Lower lobe of right lung (tissue), 2 donors: Measurements from ENCODE around the gene CTNNBL1. TPM values are rescaled to one million over a fixed set of nuclear protein-coding genes. Genes with fewer than 3 reads are reported as not detected.

Experiments
- ATAC-seq, 2 donors: fragments of 200-7000 bp; cut with Tn5 transposase; one replicate each; pipeline ENCODE4 v1.9.1; 2020 to 2022; ENCODE audit warnings: mild to moderate bottlenecking in 2 of 2, moderate library complexity in 2 of 2
- DNase-seq: peaks from one replicate; pipeline ENCODE4 v3.0.0-alpha.2; 2020
- H3K27ac ChIP-seq: fragments of 200-600 bp; one replicate; pipeline ENCODE4 v1.8.0; 2022
- H3K27me3 ChIP-seq: fragments of 200-600 bp; one replicate; pipeline ENCODE4 v1.8.0; 2022; ENCODE audit warnings: low read depth
- H3K36me3 ChIP-seq: fragments of 200-600 bp; one replicate; pipeline ENCODE4 v1.8.0; 2022; ENCODE audit warnings: mild to moderate bottlenecking
- H3K4me1 ChIP-seq: fragments of 200-600 bp; one replicate; pipeline ENCODE4 v1.8.0; 2022
- H3K4me3 ChIP-seq: fragments of 200-600 bp; one replicate; pipeline ENCODE4 v1.8.0; 2022; ENCODE audit warnings: mild to moderate bottlenecking
- H3K9me3 ChIP-seq: fragments of 200-600 bp; one replicate; pipeline ENCODE4 v1.8.0; 2022
- intact Hi-C: fragments of 100-400 bp; cut with DNase I; formaldehyde crosslinking; loops from one replicate; pipeline ENCODE4 v1.11.0; 2022
- total RNA-seq: library from RNA; stranded (reverse); fragmentation: NEBNext Ultra II Directional; extraction: Animal tissue kit (Norgen Biotek cat#: 25700); gene quantifications from one replicate; pipeline ENCODE4 v1.2.1, GENCODE V29; 2021
- TF ChIP-seq, protein P1 (sequence below): fragments of 200-600 bp; IDR thresholded peaks from one replicate; pipeline ENCODE4 v1.8.0; 2022; ENCODE audit warnings: antibody characterized with exemption, mild to moderate bottlenecking
- donor health status: DM: no; HTN: yes; CAD: no; lungs with severe emphysema.

CTNNBL1 gene
- total RNA-seq, 1 donor from 2014 or later: 52.3 TPM

DNA sequence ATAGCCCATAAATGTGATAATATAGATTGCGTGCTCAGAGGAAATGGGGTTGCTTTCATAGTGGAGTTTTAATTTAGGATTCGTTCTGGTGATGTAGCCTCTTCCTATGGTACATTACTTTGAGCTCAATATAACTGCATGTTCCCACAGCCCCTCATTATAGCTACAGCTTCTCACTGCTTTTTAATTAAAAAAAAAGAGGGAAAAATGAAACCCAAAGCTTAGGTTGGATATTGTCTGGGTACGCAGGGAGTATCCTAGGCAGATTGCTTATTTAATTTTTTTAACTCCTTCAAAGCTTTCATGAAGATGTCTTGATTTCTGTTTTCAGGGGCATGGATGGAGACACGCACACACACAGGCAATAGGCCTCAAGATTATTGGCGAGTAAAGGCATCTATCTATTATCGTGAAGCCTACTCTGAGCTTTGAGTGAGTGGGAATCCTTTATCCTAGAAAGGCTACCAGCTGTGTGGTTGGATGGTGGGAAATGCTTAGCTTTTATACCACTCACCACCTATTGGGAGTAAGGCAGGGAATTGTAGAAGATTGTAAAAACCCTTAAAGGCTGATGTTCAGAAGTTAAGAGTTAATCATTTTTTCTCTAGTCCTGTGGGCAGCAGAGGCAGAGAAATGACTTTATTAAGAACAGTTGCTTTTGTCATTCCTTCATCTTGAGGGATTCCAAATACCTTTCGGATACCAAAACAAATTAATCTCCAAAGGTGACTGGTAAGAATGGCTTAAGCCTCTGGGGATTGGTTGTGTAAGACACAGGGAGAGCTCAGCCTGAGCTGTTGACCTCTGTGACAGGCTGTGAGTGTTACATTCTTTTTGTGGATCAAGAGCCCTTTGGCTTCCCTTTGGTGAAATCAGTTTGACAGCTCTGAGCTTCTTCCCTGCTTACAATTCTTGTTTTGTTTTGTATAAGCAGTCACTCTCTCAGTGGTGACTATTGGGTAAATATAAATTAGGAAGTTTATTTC is 33.4 kb downstream of the CTNNBL1 start:
- peak; percentile 82 to 86 for ATAC-seq
- intact Hi-C loops: no loop called here
- TF ChIP-seq, protein P1, sequence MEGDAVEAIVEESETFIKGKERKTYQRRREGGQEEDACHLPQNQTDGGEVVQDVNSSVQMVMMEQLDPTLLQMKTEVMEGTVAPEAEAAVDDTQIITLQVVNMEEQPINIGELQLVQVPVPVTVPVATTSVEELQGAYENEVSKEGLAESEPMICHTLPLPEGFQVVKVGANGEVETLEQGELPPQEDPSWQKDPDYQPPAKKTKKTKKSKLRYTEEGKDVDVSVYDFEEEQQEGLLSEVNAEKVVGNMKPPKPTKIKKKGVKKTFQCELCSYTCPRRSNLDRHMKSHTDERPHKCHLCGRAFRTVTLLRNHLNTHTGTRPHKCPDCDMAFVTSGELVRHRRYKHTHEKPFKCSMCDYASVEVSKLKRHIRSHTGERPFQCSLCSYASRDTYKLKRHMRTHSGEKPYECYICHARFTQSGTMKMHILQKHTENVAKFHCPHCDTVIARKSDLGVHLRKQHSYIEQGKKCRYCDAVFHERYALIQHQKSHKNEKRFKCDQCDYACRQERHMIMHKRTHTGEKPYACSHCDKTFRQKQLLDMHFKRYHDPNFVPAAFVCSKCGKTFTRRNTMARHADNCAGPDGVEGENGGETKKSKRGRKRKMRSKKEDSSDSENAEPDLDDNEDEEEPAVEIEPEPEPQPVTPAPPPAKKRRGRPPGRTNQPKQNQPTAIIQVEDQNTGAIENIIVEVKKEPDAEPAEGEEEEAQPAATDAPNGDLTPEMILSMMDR: no peak
- Histone ChIP-seq H3K4me1 (peaks cover 18% of the 10 kb centered on the region), H3K4me3 (no peak overlapping the region), H3K9me3 (no peaks in the 10 kb centered on the region), H3K27ac (no peak overlapping the region), H3K36me3 (no peaks in the 10 kb centered on the region), H3K27me3 (no peaks in the 10 kb centered on the region)
- no peak for DNase-seq

DNA sequence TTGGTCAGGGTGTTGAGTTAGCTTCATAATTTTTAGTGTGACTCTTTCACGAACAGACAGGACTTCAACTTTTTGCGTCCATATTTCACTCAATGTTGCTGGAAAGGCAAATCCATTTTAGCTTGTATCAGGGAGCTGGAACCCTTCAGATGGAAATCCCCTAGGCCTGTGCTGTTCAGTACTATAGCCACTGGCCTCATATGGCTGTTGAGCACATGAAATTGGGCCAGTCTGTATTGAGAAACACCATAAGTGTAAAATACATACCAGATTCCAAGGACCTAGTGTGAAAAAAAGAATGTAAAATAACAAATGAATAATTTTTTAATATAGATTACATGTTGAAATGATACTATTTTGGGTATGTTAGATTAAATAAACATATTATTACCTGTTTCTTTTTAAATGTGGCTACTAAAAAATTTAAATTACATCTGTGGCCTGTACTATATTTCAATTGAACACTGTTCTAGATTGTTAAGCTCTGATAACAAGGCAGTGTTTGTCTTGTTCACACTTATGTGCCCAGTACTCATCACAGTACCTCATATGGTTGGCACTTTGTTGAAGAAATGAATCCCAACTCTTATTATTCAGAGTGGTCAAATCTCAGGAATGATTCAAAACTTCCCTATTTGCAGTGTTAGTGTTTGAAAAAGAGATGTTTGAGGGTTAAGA is 34.3 kb downstream of the CTNNBL1 start:
- Histone ChIP-seq H3K4me3 (no peak overlapping the region), H3K27ac (no peak overlapping the region), H3K36me3 (peaks cover 5% of the 10 kb centered on the region), H3K27me3 (no peaks in the 10 kb centered on the region), H3K9me3 (no peaks in the 10 kb centered on the region), H3K4me1 (peaks cover 18% of the 10 kb centered on the region)
- TF ChIP-seq, protein P1: no peak
- intact Hi-C loops: no loop called here
- ATAC-seq (peak; percentile 55 to 57), DNase-seq (no peak)

DNA sequence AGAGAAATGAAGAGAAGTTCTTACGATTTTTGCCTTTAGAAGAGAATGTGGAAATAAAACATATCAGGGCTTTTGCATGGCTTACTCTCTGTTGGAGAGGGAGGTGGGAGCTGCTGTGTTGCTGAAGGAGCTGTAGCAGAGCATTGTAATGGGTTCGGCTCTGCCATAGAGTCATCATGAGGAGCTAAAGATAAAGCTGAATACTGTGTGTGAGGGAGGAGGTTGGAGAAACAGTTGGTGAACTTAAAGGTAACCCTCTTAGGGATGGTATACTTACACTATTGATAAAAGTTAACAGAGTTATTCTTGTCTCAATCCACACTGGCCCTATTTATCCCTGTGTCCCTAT is 34.8 kb downstream of the CTNNBL1 start:
- peaks cover 10% of the 10 kb centered on the region for H3K36me3 ChIP-seq
- TF ChIP-seq, protein P1: no peak
- H3K9me3 ChIP-seq: no peaks in the 10 kb centered on the region
- peak in 1 of 2 donors; percentile 12 for ATAC-seq
- intact Hi-C loops: no loop called here
- no peak for DNase-seq
- H3K27ac ChIP-seq: no peak overlapping the region
- no peak overlapping the region for H3K4me3 ChIP-seq
- no peaks in the 10 kb centered on the region for H3K27me3 ChIP-seq
- peaks cover 18% of the 10 kb centered on the region for H3K4me1 ChIP-seq

DNA sequence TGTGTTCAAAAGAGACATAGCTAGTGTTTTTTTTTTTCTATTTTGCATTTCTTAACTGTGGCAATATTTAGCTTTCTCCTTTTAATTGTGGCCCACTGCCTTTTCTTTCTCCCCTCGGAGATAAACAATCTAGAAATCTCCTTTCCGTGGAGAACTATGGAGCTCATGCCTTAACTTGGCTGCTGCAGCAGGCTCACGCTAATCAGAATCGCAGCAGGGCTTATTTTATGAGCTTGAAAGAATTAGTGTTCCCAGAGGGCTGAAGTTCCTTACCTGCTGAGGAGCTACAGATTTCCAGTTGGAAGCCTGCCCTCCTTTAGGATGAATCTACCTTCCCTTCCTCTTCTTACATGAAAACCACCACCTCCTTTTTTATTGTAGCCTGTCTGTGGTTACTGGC is 35.6 kb downstream of the CTNNBL1 start:
- Histone ChIP-seq H3K4me3 (no peak overlapping the region), H3K9me3 (no peaks in the 10 kb centered on the region), H3K4me1 (peaks cover 18% of the 10 kb centered on the region), H3K36me3 (peaks cover 14% of the 10 kb centered on the region), H3K27ac (no peak overlapping the region), H3K27me3 (no peaks in the 10 kb centered on the region)
- intact Hi-C loops: no loop called here
- TF ChIP-seq, protein P1: no peak
- no peak for DNase-seq
- no peak for ATAC-seq

DNA sequence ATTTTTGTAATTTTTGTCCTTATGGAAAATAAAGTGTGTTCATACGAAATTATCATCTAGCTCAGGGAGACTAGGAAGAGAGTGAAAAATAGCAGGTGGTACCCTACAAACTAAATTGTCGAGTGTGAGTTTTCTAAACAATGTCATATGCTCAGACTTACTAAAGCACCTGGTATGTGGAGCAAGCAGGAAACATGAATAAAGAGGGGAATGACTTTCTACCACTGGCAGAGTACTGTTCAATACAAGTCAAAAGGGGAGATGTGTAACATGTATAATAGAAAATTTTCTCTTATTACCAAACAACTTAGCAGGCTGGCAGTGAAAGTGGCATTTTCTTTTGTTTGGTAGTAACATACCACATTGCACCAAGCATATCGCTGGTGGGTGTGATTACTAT is 36.1 kb downstream of the CTNNBL1 start:
- no peaks in the 10 kb centered on the region for H3K27me3 ChIP-seq
- H3K36me3 ChIP-seq: peaks cover 14% of the 10 kb centered on the region
- DNase-seq (no peak), ATAC-seq (no peak)
- no peak overlapping the region for H3K27ac ChIP-seq
- TF ChIP-seq, protein P1: no peak
- peaks cover 18% of the 10 kb centered on the region for H3K4me1 ChIP-seq
- intact Hi-C loops: no loop called here
- H3K4me3 ChIP-seq: no peak overlapping the region
- H3K9me3 ChIP-seq: no peaks in the 10 kb centered on the region
